Measurements from ENCODE around the gene AOPEP. TPM values are rescaled to one million over a fixed set of nuclear protein-coding genes. Genes with fewer than 3 reads are reported as not detected.

Gene AOPEP
- total RNA-seq, 1 experiment from 2014 or later = 32.4 TPM

GRCh38 chr9:94859891-94860290, 133.4 kb downstream of the AOPEP start:
- no peak overlapping the region for H3K27ac Mint-ChIP-seq (ENCODE audit: low read depth, unreplicated experiment)
- no TSS peak for BruUV-seq (replicated peaks)
- no peak overlapping the region for H3K4me3 Mint-ChIP-seq (ENCODE audit: unreplicated experiment)
- H3K9me3 Mint-ChIP-seq (ENCODE audit: unreplicated experiment) = no peaks in the 10 kb centered on the region
- H3K27me3 Mint-ChIP-seq (ENCODE audit: insufficient read depth, unreplicated experiment) = no peaks in the 10 kb centered on the region
- POLR2A ChIA-PET = no interaction called here
- CTCF ChIA-PET = no interaction called here
- H3K36me3 Mint-ChIP-seq (ENCODE audit: insufficient read depth, unreplicated experiment) = no peaks in the 10 kb centered on the region
- intact Hi-C loops (cut with micrococcal nuclease) = loop anchor here (10.0 kb wide), 1 partner anchor 55 kb away; no protein-coding TSS in a partner anchor
- TF ChIP-seq, protein P1, sequence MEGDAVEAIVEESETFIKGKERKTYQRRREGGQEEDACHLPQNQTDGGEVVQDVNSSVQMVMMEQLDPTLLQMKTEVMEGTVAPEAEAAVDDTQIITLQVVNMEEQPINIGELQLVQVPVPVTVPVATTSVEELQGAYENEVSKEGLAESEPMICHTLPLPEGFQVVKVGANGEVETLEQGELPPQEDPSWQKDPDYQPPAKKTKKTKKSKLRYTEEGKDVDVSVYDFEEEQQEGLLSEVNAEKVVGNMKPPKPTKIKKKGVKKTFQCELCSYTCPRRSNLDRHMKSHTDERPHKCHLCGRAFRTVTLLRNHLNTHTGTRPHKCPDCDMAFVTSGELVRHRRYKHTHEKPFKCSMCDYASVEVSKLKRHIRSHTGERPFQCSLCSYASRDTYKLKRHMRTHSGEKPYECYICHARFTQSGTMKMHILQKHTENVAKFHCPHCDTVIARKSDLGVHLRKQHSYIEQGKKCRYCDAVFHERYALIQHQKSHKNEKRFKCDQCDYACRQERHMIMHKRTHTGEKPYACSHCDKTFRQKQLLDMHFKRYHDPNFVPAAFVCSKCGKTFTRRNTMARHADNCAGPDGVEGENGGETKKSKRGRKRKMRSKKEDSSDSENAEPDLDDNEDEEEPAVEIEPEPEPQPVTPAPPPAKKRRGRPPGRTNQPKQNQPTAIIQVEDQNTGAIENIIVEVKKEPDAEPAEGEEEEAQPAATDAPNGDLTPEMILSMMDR (IDR thresholded peaks at IDR 0.05; ENCODE audit: unreplicated experiment) = no peak
- no peak for DNase-seq (ENCODE audit: unreplicated experiment)
- peaks cover 22% of the 10 kb centered on the region for H3K4me1 Mint-ChIP-seq (ENCODE audit: insufficient read depth, unreplicated experiment)

GRCh38 chr9:94860678-94861588, 134.4 kb downstream of the AOPEP start:
- TF ChIP-seq, protein P1 (IDR thresholded peaks at IDR 0.05; ENCODE audit: unreplicated experiment) = no peak

DNA sequence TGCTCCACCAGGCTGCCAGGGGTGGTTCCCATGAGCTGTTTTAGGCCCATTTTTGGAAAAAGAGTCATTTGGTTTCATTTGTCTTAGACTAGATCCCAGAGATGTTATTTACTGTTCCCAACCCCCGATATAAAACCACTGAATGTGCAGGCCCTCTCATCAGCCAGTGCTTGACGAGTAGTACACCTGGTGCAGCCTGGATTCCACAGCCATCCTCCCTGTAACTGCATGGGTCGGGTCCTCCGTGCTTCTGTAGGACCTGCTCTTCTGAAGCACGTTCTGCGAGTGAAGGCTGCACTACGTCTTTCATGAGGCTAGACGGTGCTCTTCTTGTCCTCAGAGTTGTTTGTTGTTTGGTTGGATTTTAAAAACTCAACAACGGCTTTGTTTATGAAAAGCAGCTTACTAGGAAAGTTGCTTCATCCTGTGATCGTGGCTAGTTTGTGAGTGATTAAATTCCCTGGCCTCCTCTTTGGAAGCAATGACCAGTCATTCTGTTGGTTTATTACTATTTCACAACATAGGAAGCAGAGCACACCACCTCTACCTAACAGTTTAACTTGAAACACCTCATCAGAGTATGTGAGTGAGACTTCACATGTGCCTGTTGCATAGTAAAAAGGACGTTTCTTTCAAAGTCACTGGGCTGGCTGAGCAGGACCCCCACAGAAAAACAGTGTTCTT, 135.2 kb downstream of the AOPEP start:
- no TSS peak for BruUV-seq (replicated peaks)
- intact Hi-C loops (cut with micrococcal nuclease) = loop anchor here (10.0 kb wide), 1 partner anchor 57 kb away; no protein-coding TSS in a partner anchor
- ChIA-PET CTCF (no interaction called here), POLR2A (interaction anchor here (0.8 to 1.6 kb wide), 4 partner anchors 10 to 187 kb away, joined by 3 to 6 read pairs (median 4); no protein-coding TSS in a partner anchor)
- no peaks in the 10 kb centered on the region for H3K9me3 Mint-ChIP-seq (ENCODE audit: unreplicated experiment)
- H3K4me3 Mint-ChIP-seq (ENCODE audit: unreplicated experiment) = no peak overlapping the region
- H3K27me3 Mint-ChIP-seq (ENCODE audit: insufficient read depth, unreplicated experiment) = no peaks in the 10 kb centered on the region
- H3K27ac Mint-ChIP-seq (ENCODE audit: low read depth, unreplicated experiment) = peak overlapping the region; percentile 76
- H3K4me1 Mint-ChIP-seq (ENCODE audit: insufficient read depth, unreplicated experiment) = peaks cover 22% of the 10 kb centered on the region
- DNase-seq (ENCODE audit: unreplicated experiment) = peak; percentile 74
- TF ChIP-seq, protein P1 (IDR thresholded peaks at IDR 0.05; ENCODE audit: unreplicated experiment) = no peak
- no peaks in the 10 kb centered on the region for H3K36me3 Mint-ChIP-seq (ENCODE audit: insufficient read depth, unreplicated experiment)

More at GRCh38 chr9:94860678-94861588, 134.4 kb downstream of the AOPEP start:
- no peak for DNase-seq (ENCODE audit: unreplicated experiment)
- BruUV-seq (replicated peaks) = no TSS peak
- no peaks in the 10 kb centered on the region for H3K9me3 Mint-ChIP-seq (ENCODE audit: unreplicated experiment)
- peak overlapping the region; percentile 76 for H3K27ac Mint-ChIP-seq (ENCODE audit: low read depth, unreplicated experiment)
- no peak overlapping the region for H3K4me3 Mint-ChIP-seq (ENCODE audit: unreplicated experiment)
- peaks cover 22% of the 10 kb centered on the region for H3K4me1 Mint-ChIP-seq (ENCODE audit: insufficient read depth, unreplicated experiment)
- H3K36me3 Mint-ChIP-seq (ENCODE audit: insufficient read depth, unreplicated experiment) = no peaks in the 10 kb centered on the region
- ChIA-PET POLR2A (interaction anchor here (1.1 to 1.6 kb wide), 3 partner anchors 10 to 188 kb away, joined by 4 to 6 read pairs (median 5); no protein-coding TSS in a partner anchor), CTCF (interaction anchor here (0.7 kb wide), 1 partner anchor 77 kb away, joined by 3 read pairs; no protein-coding TSS in a partner anchor)
- no peaks in the 10 kb centered on the region for H3K27me3 Mint-ChIP-seq (ENCODE audit: insufficient read depth, unreplicated experiment)
- intact Hi-C loops (cut with micrococcal nuclease) = loop anchor here (10.0 kb wide), 1 partner anchor 56 kb away; no protein-coding TSS in a partner anchor

- no peak for DNase-seq (ENCODE audit: unreplicated experiment)
- no peaks in the 10 kb centered on the region for H3K9me3 Mint-ChIP-seq (ENCODE audit: unreplicated experiment)
- intact Hi-C loops (cut with micrococcal nuclease) = loop anchor here (10.0 kb wide), 1 partner anchor 59 kb away; no protein-coding TSS in a partner anchor
- CTCF ChIA-PET = interaction anchor here (0.7 kb wide), 1 partner anchor 163 kb away, joined by 3 read pairs; no protein-coding TSS in a partner anchor
- H3K27ac Mint-ChIP-seq (ENCODE audit: low read depth, unreplicated experiment) = no peak overlapping the region
- TF ChIP-seq, protein P1 (IDR thresholded peaks at IDR 0.05; ENCODE audit: unreplicated experiment) = no peak
- no peaks in the 10 kb centered on the region for H3K36me3 Mint-ChIP-seq (ENCODE audit: insufficient read depth, unreplicated experiment)
- POLR2A ChIA-PET = interaction anchor here (0.7 to 1.8 kb wide), 5 partner anchors 40 to 143 kb away, joined by 3 to 6 read pairs (median 4); no protein-coding TSS in a partner anchor
- H3K4me3 Mint-ChIP-seq (ENCODE audit: unreplicated experiment) = no peak overlapping the region
- BruUV-seq (replicated peaks) = no TSS peak
- no peaks in the 10 kb centered on the region for H3K27me3 Mint-ChIP-seq (ENCODE audit: insufficient read depth, unreplicated experiment)
- H3K4me1 Mint-ChIP-seq (ENCODE audit: insufficient read depth, unreplicated experiment) = peaks cover 41% of the 10 kb centered on the region
Measured at GRCh38 chr9:94864196-94864595, 137.7 kb downstream of the AOPEP start.

Data from MCF 10A (cell line).